ENCODE results near the gene ZNF697.

ZNF697 gene

DNA sequence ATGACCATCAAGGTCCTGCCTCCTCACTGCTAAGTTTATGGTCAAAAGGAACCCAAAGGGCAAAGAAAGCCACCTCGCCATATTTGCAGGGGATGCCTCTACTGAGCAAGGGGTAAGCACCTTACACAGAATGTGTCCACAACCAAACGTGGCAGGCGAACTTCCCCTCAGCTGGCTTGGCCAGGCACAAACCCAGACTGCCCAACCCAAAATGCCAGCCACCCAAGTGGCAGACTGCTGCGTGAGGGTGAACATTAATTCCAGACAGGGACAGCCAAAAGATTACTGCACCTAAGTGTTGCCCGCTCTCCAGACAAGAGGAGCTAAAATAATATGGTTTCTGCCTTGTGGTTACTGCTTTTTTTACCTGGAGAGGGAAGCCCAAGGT, 16.0 kb downstream of the ZNF697 start:
- H3K4me1 ChIP-seq (ENCODE audit: control insufficient read depth, insufficient read depth, low read length, unreplicated experiment): peaks cover 42% of the 10 kb centered on the region
- H3K79me2 ChIP-seq (ENCODE audit: control insufficient read depth, insufficient read depth, low read length, unreplicated experiment): peaks cover 47% of the 10 kb centered on the region
- H3K27ac ChIP-seq (ENCODE audit: low read depth, low read length): 0 out of 2 replicates have a peak overlapping the region, but pooled peaks have one; percentile 1
- no peaks in the 10 kb centered on the region for H3K36me3 ChIP-seq (ENCODE audit: insufficient read depth, low read length)
- H3K4me3 ChIP-seq (ENCODE audit: low read depth, low read length): peak overlapping the region; percentile 57
- no peaks in the 10 kb centered on the region for H3K27me3 ChIP-seq (ENCODE audit: insufficient read depth, low read length)
- H2AFZ ChIP-seq (ENCODE audit: low read length, unreplicated experiment): no peak overlapping the region

DNA sequence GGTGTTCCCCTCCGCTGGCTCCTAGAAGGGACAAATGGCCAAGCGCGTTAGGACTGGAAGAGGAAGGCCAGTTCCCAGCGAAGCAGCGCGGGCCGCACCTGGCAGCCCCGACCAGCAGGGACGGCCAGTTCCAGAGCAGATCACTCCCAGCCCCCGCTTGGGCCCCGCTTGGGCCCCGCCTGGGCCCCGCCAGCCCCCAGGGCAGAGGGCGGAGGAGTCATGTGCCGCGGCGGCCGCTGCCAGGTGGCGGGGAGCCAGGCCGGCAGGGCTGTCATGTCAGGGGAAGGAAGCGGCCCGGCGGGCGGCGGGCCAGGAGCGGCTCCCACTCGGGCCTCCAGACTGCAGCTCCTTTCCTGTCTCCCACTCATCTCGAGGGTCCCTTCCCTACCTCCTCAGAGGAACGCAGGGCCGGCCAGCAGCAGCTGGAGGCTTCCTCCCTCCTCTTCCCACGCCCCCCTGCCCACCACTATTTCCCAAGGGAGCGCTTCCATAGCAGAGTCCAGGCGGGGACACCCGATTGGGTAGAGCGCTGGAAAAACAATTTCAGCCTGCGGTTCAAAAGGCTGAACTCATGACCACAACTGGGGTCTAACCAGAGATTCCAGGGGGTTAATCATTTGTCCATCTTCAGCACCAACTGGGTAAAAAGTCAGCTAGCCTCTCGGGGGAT, 16.5 kb downstream of the ZNF697 start:
- peaks cover 43% of the 10 kb centered on the region for H3K4me1 ChIP-seq (ENCODE audit: control insufficient read depth, insufficient read depth, low read length, unreplicated experiment)
- peak overlapping the region; percentile 57 for H3K4me3 ChIP-seq (ENCODE audit: low read depth, low read length)
- H3K27ac ChIP-seq (ENCODE audit: low read depth, low read length): 0 out of 2 replicates have a peak overlapping the region, but pooled peaks have one; percentile 1
- H2AFZ ChIP-seq (ENCODE audit: low read length, unreplicated experiment): peak overlapping the region; percentile 10
- no peaks in the 10 kb centered on the region for H3K27me3 ChIP-seq (ENCODE audit: insufficient read depth, low read length)
- no peaks in the 10 kb centered on the region for H3K36me3 ChIP-seq (ENCODE audit: insufficient read depth, low read length)
- peaks cover 43% of the 10 kb centered on the region for H3K79me2 ChIP-seq (ENCODE audit: control insufficient read depth, insufficient read depth, low read length, unreplicated experiment)

DNA sequence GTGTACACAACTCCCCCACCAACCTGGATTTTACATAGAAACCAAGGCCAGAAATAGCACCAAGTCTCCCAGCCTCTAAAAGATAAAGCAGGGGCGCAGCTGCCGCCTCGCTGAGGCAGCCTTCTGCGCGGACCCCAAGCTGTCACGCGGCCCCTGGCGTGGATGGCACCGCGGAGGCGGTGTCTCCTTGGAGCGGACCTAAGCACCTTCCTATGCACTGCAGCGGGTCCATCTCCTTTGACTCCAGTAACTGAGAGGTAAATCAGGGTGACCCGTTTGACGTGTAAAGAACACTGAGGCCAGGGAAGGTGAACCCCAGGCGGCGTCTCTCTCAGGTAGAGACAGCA, 17.0 kb downstream of the ZNF697 start:
- peaks cover 38% of the 10 kb centered on the region for H3K4me1 ChIP-seq (ENCODE audit: control insufficient read depth, insufficient read depth, low read length, unreplicated experiment)
- peak overlapping the region; percentile 10 for H2AFZ ChIP-seq (ENCODE audit: low read length, unreplicated experiment)
- peaks cover 38% of the 10 kb centered on the region for H3K79me2 ChIP-seq (ENCODE audit: control insufficient read depth, insufficient read depth, low read length, unreplicated experiment)

DNA sequence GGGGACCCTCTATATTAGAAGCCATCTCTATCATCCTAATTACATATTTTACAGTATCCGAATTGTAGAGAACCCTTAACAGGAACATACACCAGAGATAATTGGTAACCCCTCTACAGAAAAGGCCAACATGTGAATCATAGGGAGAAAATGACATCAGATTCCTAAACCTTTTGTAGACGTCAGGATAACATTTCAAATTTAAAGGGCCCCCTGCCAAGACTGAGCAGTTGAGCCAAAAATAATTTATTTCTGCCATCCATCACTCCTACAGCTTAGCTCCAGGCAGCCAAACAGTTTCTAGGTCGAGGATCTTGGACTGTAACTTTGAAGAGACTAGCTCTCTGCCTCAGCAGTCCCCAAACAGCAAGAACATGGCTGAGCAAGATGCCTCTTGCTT, 21.2 kb downstream of the ZNF697 start:
- Histone ChIP-seq H2AFZ (ENCODE audit: low read length, unreplicated experiment) (no peak overlapping the region), H3K4me3 (ENCODE audit: low read depth, low read length) (no peak overlapping the region), H3K36me3 (ENCODE audit: insufficient read depth, low read length) (peaks cover 3% of the 10 kb centered on the region; the same call in 1 of the 2 replicates), H3K4me1 (ENCODE audit: control insufficient read depth, insufficient read depth, low read length, unreplicated experiment) (peaks cover 16% of the 10 kb centered on the region), H3K79me2 (ENCODE audit: control insufficient read depth, insufficient read depth, low read length, unreplicated experiment) (peaks cover 21% of the 10 kb centered on the region), H3K27me3 (ENCODE audit: insufficient read depth, low read length) (no peaks in the 10 kb centered on the region), H3K27ac (ENCODE audit: low read depth, low read length) (no peak overlapping the region)

More for the DNA sequence above, 17.0 kb downstream of the ZNF697 start:
- Histone ChIP-seq H3K27me3 (ENCODE audit: insufficient read depth, low read length) (no peaks in the 10 kb centered on the region), H3K27ac (ENCODE audit: low read depth, low read length) (no peak overlapping the region), H3K36me3 (ENCODE audit: insufficient read depth, low read length) (no peaks in the 10 kb centered on the region), H3K4me3 (ENCODE audit: low read depth, low read length) (peak overlapping the region; percentile 57)

DNA sequence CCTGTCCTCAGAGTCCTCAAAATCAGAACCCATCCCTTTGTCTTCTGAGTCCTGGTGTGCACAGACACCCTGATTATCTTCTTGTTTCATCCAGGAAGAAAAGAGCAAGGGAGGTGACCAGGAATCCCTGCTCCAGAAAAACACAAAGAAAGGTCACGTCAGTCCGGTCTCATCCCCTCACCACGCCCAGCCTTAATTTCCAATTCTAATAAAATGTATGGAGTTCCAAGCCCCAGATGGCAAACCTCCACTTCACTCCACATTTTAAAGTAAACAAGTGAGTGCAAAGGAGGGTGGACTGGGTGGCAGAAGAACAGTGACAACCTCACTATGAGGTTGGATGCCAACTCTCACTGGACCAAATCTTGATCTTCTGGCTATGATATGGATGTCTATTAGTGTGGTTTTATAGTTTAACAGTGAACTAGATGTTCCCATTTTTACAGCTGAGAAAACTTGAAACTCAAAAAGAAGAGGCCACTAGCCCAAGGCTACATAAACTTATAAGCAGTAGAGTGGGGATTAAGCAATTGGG, 22.0 kb downstream of the ZNF697 start:
- Histone ChIP-seq H3K79me2 (ENCODE audit: control insufficient read depth, insufficient read depth, low read length, unreplicated experiment) (peaks cover 19% of the 10 kb centered on the region), H3K27me3 (ENCODE audit: insufficient read depth, low read length) (no peaks in the 10 kb centered on the region), H3K4me3 (ENCODE audit: low read depth, low read length) (no peak overlapping the region), H3K27ac (ENCODE audit: low read depth, low read length) (no peak overlapping the region), H3K36me3 (ENCODE audit: insufficient read depth, low read length) (peaks cover 3% of the 10 kb centered on the region; the same call in 1 of the 2 replicates), H3K4me1 (ENCODE audit: control insufficient read depth, insufficient read depth, low read length, unreplicated experiment) (peaks cover 11% of the 10 kb centered on the region), H2AFZ (ENCODE audit: low read length, unreplicated experiment) (no peak overlapping the region)

DNA sequence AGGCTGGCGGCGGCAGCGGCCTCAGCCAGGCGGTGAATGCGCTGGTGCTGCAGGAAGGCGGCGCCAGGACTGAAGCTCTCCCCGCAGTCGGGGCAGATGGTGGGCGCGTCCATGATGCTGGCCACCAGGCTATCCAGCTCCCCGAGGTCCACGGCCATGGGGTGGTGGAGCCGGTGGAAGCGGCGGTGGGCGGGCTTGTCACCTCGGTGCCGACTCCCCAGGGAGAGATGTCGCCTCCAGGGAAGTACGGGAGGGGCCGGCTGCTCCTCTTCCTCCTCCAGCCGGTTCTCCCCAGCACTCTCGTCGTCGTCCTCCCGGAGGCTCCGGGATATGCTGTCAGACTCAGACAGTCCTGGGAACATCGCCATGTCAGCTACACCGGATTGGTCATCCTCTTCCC, 24.4 kb downstream of the ZNF697 start:
- Histone ChIP-seq H3K27ac (ENCODE audit: low read depth, low read length) (no peak overlapping the region), H3K4me1 (ENCODE audit: control insufficient read depth, insufficient read depth, low read length, unreplicated experiment) (peaks cover 7% of the 10 kb centered on the region), H3K79me2 (ENCODE audit: control insufficient read depth, insufficient read depth, low read length, unreplicated experiment) (peaks cover 4% of the 10 kb centered on the region), H3K4me3 (ENCODE audit: low read depth, low read length) (no peak overlapping the region), H2AFZ (ENCODE audit: low read length, unreplicated experiment) (no peak overlapping the region), H3K27me3 (ENCODE audit: insufficient read depth, low read length) (no peaks in the 10 kb centered on the region), H3K36me3 (ENCODE audit: insufficient read depth, low read length) (peaks cover 3% of the 10 kb centered on the region; the same call in 1 of the 2 replicates)

DNA sequence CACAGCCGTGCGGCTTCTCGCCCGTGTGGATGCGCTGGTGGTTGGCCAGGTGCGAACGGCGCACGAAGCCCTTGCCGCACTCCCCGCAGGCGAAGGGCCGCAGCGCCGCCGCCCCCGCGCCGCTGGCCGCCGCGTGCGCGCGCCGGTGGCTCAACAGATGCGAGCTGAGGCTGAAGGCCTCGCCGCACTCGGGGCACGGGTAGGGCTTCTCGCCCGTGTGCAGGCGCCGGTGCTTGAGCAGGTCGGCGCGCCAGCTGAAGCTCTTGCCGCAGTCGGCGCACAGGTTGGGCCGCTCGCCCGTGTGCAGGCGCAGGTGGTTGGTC, 24.9 kb downstream of the ZNF697 start:
- Histone ChIP-seq H3K27me3 (ENCODE audit: insufficient read depth, low read length) (no peaks in the 10 kb centered on the region), H2AFZ (ENCODE audit: low read length, unreplicated experiment) (no peak overlapping the region), H3K27ac (ENCODE audit: low read depth, low read length) (no peak overlapping the region), H3K36me3 (ENCODE audit: insufficient read depth, low read length) (peaks cover 3% of the 10 kb centered on the region; the same call in 1 of the 2 replicates), H3K4me3 (ENCODE audit: low read depth, low read length) (no peak overlapping the region), H3K4me1 (ENCODE audit: control insufficient read depth, insufficient read depth, low read length, unreplicated experiment) (peaks cover 7% of the 10 kb centered on the region), H3K79me2 (ENCODE audit: control insufficient read depth, insufficient read depth, low read length, unreplicated experiment) (peaks cover 1% of the 10 kb centered on the region)

DNA sequence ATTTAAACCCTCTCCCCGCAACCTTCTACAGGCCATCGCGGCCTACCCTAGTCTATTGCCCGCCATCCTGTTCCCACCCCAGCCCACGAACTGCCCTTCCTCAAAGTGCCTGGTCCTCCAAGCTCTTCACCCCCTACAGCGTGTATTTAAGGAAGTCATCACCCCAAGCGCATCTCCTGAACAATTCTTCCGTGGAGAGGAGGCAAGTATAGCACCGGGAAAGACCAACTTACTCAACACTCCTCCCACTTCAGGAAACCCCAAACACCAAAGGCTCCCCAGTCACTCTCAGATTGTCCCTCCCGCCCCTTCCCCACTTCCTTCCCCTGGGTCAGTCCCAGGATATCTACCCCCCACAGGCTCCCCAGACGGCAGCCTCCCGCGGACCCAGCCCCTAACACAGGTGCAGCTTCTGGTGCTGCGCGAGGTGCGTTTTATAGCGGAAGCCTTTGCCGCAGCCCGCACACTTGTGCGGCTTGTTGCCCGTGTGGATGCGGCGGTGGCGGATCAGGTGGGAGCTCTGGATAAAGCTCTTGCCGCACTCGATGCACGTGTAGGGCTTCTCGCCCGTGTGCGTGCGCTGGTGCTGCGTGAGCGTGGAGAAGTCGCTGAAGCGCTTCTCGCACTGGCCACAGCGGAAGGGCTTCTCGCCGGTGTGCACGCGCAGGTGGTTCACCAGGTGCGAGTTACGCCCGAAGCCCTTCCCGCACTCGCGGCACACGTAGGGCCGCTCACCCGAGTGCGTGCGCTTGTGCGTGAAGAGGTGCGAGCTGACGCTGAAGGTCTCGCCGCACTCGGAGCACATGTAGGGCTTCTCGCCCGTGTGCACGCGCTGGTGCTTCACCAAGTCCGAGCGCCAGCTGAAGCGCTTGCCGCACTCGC, 25.5 kb downstream of the ZNF697 start:
- H2AFZ ChIP-seq (ENCODE audit: low read length, unreplicated experiment): no peak overlapping the region
- peaks cover 3% of the 10 kb centered on the region; the same call in 1 of the 2 replicates for H3K36me3 ChIP-seq (ENCODE audit: insufficient read depth, low read length)
- H3K4me1 ChIP-seq (ENCODE audit: control insufficient read depth, insufficient read depth, low read length, unreplicated experiment): peaks cover 7% of the 10 kb centered on the region
- H3K27me3 ChIP-seq (ENCODE audit: insufficient read depth, low read length): no peaks in the 10 kb centered on the region
- no peak overlapping the region for H3K27ac ChIP-seq (ENCODE audit: low read depth, low read length)
- no peaks in the 10 kb centered on the region for H3K79me2 ChIP-seq (ENCODE audit: control insufficient read depth, insufficient read depth, low read length, unreplicated experiment)
- no peak overlapping the region for H3K4me3 ChIP-seq (ENCODE audit: low read depth, low read length)

DNA sequence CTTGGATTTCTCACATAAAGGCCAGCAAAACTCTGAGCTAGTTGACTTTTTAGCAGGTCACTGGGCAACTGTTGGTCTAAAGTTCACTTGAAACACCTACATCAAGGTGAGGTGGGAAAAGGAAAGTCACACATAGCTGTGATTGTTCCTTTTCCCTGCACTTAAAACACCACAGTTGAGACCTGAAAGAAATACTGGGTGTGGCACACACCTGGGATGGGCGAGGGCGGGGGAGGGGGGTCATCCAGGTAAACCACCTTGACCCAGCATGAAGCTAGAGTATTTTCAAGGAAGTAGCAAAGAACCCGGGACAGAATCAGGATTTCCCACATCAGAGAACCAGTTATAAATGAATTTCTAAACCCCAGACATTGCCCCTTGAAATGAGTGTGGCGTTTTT, 26.4 kb downstream of the ZNF697 start:
- H3K4me1 ChIP-seq (ENCODE audit: control insufficient read depth, insufficient read depth, low read length, unreplicated experiment): no peaks in the 10 kb centered on the region
- H3K79me2 ChIP-seq (ENCODE audit: control insufficient read depth, insufficient read depth, low read length, unreplicated experiment): no peaks in the 10 kb centered on the region
- H3K27ac ChIP-seq (ENCODE audit: low read depth, low read length): no peak overlapping the region
- H3K4me3 ChIP-seq (ENCODE audit: low read depth, low read length): no peak overlapping the region
- H3K27me3 ChIP-seq (ENCODE audit: insufficient read depth, low read length): no peaks in the 10 kb centered on the region
- no peak overlapping the region for H2AFZ ChIP-seq (ENCODE audit: low read length, unreplicated experiment)
- H3K36me3 ChIP-seq (ENCODE audit: insufficient read depth, low read length): peaks cover 3% of the 10 kb centered on the region; the same call in 1 of the 2 replicates

DNA sequence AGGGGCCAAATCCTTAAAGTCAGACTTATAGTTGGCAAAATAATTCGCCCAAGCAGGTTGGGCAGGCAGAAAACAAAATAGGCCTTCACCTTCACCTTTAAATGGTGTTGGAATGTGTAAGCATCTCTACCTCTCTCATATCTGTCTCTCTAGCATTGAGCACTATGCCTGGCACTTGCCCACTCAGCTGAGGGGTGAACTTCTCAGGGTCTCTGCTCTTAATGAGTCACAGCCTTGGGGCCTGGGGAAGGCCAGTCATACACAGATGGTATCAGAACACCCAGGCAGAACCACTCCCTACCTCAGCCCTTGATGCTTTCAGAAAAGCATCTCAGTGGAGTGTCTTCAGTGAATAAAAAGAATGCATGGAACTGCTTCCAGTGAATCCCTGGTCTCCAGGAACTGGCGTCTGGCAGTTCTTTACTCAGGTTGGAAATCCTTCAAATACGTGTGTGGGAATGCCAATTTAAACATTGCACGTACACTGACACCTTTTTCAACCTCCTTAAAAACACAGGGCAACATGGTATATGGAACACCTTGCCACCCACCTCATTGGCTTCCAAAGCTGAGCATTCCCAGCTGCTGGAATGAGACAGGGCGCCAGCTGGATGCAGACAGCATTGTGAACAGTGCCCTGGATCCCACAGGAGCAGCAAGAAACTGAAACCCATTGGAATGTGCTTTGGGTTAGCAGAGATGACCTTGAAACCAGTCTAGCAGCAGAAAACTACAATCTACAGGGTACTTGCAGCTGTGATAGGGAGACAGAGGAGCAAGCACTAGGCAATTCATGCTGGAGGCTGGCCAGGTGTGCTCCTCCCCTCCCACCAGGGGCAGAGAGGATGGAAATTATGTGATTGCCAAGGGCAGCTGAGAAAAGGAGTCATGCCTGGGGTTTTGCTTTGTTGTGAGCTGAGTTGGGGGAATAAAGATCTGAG, 30.0 kb downstream of the ZNF697 start:
- Histone ChIP-seq H3K79me2 (ENCODE audit: control insufficient read depth, insufficient read depth, low read length, unreplicated experiment) (no peaks in the 10 kb centered on the region), H3K27me3 (ENCODE audit: insufficient read depth, low read length) (no peaks in the 10 kb centered on the region), H3K4me1 (ENCODE audit: control insufficient read depth, insufficient read depth, low read length, unreplicated experiment) (no peaks in the 10 kb centered on the region), H3K36me3 (ENCODE audit: insufficient read depth, low read length) (peaks cover 3% of the 10 kb centered on the region; the same call in 1 of the 2 replicates), H3K27ac (ENCODE audit: low read depth, low read length) (no peak overlapping the region), H3K4me3 (ENCODE audit: low read depth, low read length) (no peak overlapping the region), H2AFZ (ENCODE audit: low read length, unreplicated experiment) (no peak overlapping the region)

Measured in ACC112 (cell line).